Kidney epithelial cell (primary cell): ENCODE measurements around the gene MAD1L1. TPM values are rescaled to one million over a fixed set of nuclear protein-coding genes. Genes with fewer than 3 reads are reported as not detected.
"Not testable (repeated sequence)": the region's sequence is repeated elsewhere in the genome, so short reads cannot be mapped to it uniquely, and the experiment has no call there.

Experiments
- DNase-seq: peaks from one replicate; pipeline ENCODE4 v3.0.0-alpha.2; 2010; ENCODE audit warnings: low read depth
- H3K27me3 ChIP-seq: 2 replicates; pipeline ENCODE4 v1.6.0; 2011; ENCODE audit warnings: low read length; ENCODE audit not compliant: control insufficient read depth, insufficient read depth
- H3K36me3 ChIP-seq: 2 replicates; pipeline ENCODE4 v1.5.1; 2011; ENCODE audit warnings: low read length; ENCODE audit not compliant: control insufficient read depth, insufficient read depth
- H3K4me3 ChIP-seq: 2 replicates; pipeline ENCODE4 v1.5.1; 2011; ENCODE audit warnings: low read depth, mild to moderate bottlenecking, control low read depth, low read length
- CTCF ChIP-seq: IDR thresholded peaks from 2 replicates; pipeline ENCODE4 v1.5.1; 2011; ENCODE audit warnings: mild to moderate bottlenecking, moderate library complexity, low read length, control low read depth, inconsistent platforms; ENCODE audit not compliant: insufficient read depth, poor library complexity, severe bottlenecking
- total RNA-seq: library from RNA; depleted of rRNA; stranded (reverse); fragments of >200 nt; gene quantifications from 2 replicates; pipeline ENCODE4 v1.2.3, GENCODE V29; 2015

MAD1L1 gene
- total RNA-seq, 1 donor from 2014 or later, result 61.2 TPM

DNA sequence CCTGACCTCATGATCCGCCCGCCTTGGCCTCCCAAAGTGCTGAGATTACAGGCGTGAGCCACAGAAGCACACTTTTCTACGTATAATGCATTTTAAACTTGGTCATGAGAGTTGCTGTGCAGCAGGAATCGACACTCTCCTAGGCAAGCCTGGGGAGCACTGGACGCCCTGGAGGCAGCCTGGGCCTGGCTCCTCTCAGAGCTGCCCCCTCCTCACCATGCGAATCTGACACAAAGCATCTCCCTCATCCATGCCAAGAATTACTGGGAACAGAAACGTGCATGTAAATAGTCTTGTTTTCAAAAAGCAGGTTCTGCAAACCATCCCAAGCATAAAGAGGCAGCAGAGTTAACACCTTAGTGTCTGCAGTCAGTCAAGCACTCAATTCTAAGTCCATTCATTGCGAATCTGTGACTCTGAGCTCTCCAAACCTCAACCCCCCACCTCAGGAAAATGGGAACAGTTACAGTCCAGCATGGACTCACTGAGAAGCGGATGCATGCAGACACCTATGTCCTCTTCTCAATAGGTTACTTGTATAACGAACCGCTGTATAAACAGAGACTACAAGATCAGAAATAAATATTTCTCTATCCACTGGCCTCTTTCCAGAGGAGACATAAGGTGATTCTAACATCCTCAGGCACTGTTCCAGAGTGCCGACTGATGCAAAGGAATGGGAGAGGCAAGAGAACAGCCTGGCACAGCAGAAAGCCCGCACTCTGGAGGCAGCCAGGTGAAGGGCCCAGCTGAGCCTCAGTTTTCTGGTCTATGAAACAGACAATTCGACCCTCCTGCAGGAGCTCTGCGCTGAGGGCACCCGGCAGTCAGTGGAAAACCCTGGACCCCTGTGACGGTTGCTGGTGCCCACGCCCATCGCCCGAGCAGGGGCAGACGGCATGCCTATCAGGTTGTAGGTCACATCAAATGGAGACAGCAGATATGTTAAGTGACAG, 68.9 kb downstream of the MAD1L1 start:
- no peak for DNase-seq
- no peak for TF ChIP-seq CTCF
- H3K4me3 ChIP-seq, result no peak overlapping the region
- H3K27me3 ChIP-seq, result no peaks in the 10 kb centered on the region
- H3K36me3 ChIP-seq, result no peaks in the 10 kb centered on the region

GRCh38 chr7:2162959-2163358, 69.8 kb downstream of the MAD1L1 start:
- DNase-seq, result no peak
- no peak for TF ChIP-seq CTCF
- no peaks in the 10 kb centered on the region for H3K27me3 ChIP-seq
- H3K36me3 ChIP-seq, result no peaks in the 10 kb centered on the region
- no peak overlapping the region for H3K4me3 ChIP-seq

DNA sequence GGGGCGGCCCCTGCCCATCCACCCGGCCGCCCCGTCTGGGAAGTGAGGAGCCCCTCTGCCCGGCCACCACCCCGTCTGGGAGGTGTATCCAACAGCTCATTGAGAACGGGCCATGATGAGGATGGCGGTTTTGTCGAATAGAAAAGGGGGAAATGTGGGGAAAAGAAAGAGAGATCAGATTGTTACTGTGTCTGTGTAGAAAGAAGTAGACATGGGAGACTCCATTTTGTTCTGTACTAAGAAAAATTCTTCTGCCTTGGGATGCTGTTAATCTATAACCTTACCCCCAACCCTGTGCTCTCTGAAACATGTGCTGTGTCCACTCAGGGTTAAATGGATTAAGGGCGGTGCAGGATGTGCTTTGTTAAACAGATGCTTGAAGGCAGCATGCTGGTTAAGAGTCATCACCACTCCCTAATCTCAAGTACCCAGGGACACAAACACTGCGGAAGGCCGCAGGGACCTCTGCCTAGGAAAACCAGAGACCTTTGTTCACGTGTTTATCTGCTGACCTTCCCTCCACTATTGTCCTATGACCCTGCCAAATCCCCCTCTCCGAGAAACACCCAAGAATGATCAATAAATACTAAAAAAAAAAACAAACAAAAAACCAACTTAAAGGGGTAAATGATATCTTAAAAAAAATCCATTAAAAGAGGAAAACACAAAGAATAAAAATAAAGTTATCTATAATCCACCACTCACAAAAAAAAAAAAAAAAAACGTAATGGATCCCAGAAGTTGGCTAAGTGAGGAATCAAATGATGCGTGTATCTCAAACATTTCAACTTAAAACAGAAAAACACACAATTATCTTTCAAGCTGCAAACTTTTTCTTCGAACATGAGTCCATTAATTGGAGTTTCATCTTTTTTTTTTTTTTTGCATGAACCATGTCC, 70.5 kb downstream of the MAD1L1 start:
- not testable (repeated sequence) for DNase-seq, H3K36me3 ChIP-seq, H3K27me3 ChIP-seq, H3K4me3 ChIP-seq

- no peak overlapping the region for H3K4me3 ChIP-seq
Observed at GRCh38 chr7:2159176-2159520, 73.6 kb downstream of the MAD1L1 start.

DNA sequence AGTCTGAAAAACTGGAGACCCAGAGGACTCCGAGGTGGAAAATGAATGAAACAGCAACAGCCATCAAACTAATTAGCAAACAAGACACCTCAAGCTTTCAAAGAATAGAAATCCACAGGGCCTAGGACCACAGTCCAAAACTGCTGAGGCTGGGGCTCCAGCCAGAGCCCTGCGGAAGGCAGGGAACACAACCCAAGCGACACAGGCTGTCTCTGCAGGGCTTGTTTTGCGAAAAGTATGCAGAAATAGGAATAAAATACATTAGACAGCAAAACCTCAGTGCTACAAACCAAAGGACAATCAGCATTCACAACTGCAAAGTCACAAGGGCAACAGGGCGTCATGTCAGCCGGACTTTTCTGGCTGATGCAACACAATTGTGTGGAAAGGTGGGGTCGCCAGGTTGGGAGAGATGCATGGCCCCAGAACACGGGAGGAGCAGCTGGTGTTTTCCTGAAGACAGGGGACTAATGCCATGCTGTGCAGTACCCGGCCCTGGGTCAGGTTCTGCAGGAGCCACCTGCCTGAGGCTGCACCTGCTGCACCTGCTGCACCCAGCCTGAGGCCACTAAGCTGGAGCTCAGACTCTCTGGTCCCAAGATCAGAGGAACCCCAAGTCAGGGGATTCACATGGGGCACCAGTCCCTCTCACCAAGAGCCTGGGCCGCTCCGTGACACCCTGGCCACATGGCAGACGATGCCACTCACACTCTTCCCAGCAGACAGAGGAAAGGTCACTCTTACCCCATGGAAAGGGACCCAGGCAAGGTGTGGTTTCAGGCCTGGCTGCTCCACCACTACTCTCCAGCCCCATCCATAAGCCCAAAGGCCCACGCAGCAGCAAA, 74.2 kb downstream of the MAD1L1 start:
- no peak for TF ChIP-seq CTCF

More at GRCh38 chr7:2159176-2159520, 73.6 kb downstream of the MAD1L1 start:
- Histone ChIP-seq H3K36me3 (no peaks in the 10 kb centered on the region), H3K27me3 (no peaks in the 10 kb centered on the region)
- TF ChIP-seq CTCF, result no peak
- DNase-seq, result no peak

More for the DNA sequence above, 74.2 kb downstream of the MAD1L1 start:
- Histone ChIP-seq H3K27me3 (no peaks in the 10 kb centered on the region), H3K36me3 (no peaks in the 10 kb centered on the region), H3K4me3 (no peak overlapping the region)
- no peak for DNase-seq
